Measurements from ENCODE around the gene ANKFN1.

DNA sequence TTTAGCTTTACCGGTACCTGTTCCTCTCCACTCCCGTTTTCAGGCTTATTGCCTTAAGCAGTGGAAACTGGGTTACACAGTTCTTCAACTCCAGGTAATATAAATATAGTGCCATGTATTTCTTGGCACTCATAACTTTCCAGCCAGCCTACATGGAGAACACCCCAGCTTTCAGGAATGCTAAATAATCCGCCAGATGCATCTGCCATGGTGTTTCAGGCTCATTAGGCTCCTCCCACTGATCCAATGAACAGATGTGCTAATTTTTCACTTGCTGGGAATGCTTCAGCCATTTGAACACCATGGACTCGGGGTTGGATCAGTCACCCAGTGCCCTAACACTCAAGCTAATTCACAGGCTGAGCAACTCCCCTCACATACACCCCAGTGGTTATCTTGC lies 4.6 kb downstream of the ANKFN1 start:
- TF ChIP-seq EZH2phosphoT487 (conservative IDR thresholded peaks at IDR 0.05; ENCODE audit: low read length), result no peak
- TF ChIP-seq, protein P1, sequence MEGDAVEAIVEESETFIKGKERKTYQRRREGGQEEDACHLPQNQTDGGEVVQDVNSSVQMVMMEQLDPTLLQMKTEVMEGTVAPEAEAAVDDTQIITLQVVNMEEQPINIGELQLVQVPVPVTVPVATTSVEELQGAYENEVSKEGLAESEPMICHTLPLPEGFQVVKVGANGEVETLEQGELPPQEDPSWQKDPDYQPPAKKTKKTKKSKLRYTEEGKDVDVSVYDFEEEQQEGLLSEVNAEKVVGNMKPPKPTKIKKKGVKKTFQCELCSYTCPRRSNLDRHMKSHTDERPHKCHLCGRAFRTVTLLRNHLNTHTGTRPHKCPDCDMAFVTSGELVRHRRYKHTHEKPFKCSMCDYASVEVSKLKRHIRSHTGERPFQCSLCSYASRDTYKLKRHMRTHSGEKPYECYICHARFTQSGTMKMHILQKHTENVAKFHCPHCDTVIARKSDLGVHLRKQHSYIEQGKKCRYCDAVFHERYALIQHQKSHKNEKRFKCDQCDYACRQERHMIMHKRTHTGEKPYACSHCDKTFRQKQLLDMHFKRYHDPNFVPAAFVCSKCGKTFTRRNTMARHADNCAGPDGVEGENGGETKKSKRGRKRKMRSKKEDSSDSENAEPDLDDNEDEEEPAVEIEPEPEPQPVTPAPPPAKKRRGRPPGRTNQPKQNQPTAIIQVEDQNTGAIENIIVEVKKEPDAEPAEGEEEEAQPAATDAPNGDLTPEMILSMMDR (IDR thresholded peaks at IDR 0.05; ENCODE audit: insufficient read depth, low read length, poor library complexity, severe bottlenecking), result no peak

Data from SU-DHL-6 (cell line).